ENCODE results near the gene KCNQ4. TPM values are rescaled to one million over a fixed set of nuclear protein-coding genes. Genes with fewer than 3 reads are reported as not detected.

KCNQ4 gene
- total and polyA plus RNA-seq, 10 of the 15 experiments (the other 5 are each of a cell fraction or from before 2014, with no cell fraction given): 0.04 to 0.18 (median 0.08) TPM; not detected in 2

- H3K4me3 ChIP-seq: no peak overlapping the region
- in situ Hi-C loops (cut with MboI): no loop called here
- H3K9ac ChIP-seq (ENCODE audit: control insufficient read depth, insufficient read depth, low read length): no peak overlapping the region
- FAIRE-seq (no peak), DNase-seq (ENCODE audit: low read depth, low spot score) (no peak), ATAC-seq (no peak)
- no TSS peak for BruUV-seq (replicated peaks)
- ChIA-PET RAD21 (ENCODE audit: unreplicated experiment) (interaction anchor here (0.9 kb wide), 1 partner anchor 65 kb away, joined by 3 read pairs; the partner anchor contains the start of gene NFYC), SMC1A (ENCODE audit: uncharacterized antibody, unreplicated experiment) (interaction anchor here (1.5 to 5.2 kb wide), 3 partner anchors 17 to 88 kb away, joined by 3 to 22 read pairs (median 3); no protein-coding TSS in a partner anchor), CTCF (interaction anchor here (0.7 to 9.5 kb wide), 5 partner anchors 8 to 93 kb away, joined by 3 to 84 read pairs (median 5); no protein-coding TSS in a partner anchor), POLR2A (interaction anchor here (1.0 to 1.4 kb wide), 3 partner anchors 8 to 43 kb away, joined by 4 to 5 read pairs (median 4); no protein-coding TSS in a partner anchor)
- no peak overlapping the region for H2AFZ ChIP-seq (ENCODE audit: control insufficient read depth, low read depth, low read length)
- H3K36me3 ChIP-seq (ENCODE audit: control insufficient read depth in 2 of 2, insufficient read depth in 2 of 2, low read length in 1 of 2): peaks cover 35 to 65% of the 10 kb centered on the region in 2 experiments
- TF ChIP-seq IKZF1 (conservative IDR thresholded peaks at IDR 0.05): no peak
- TF ChIP-seq CEBPZ (IDR thresholded peaks at IDR 0.05; ENCODE audit: low read depth, low read length): no peak
- H4K20me1 ChIP-seq (ENCODE audit: control insufficient read depth, insufficient read depth): no peaks in the 10 kb centered on the region; the same call in 1 of the 2 replicates
- WGBS (ENCODE audit: insufficient coverage, insufficient replicate concordance, low lambda C conversion rate, missing lambda C conversion rate): 93% methylated on average over 8 of the region's 8 CpGs
- no peak overlapping the region for H3K4me2 ChIP-seq (ENCODE audit: control insufficient read depth, insufficient read depth)
- no peaks in the 10 kb centered on the region for H3K9me3 ChIP-seq (replicated peaks; ENCODE audit: control insufficient read depth, insufficient read depth, low read length)
- no peak overlapping the region for H3K27ac ChIP-seq (ENCODE audit: control insufficient read depth, insufficient read depth)
- H3K79me2 ChIP-seq (ENCODE audit: control insufficient read depth, insufficient read depth, low read length): no peaks in the 10 kb centered on the region; the same call in none of the 2 replicates
- no peaks in the 10 kb centered on the region for H3K27me3 ChIP-seq (replicated peaks in 1 of 2; ENCODE audit: control insufficient read depth in 2 of 2, insufficient read depth in 2 of 2, low read length in 1 of 2)
- intact Hi-C loops (cut with micrococcal nuclease; ENCODE audit: unreplicated experiment): no loop called here
- peaks cover 31% of the 10 kb centered on the region for H3K4me1 ChIP-seq (ENCODE audit: control insufficient read depth, insufficient read depth, low read length)
Observed at GRCh38 chr1:40757084-40757483, 26.5 kb upstream of the KCNQ4 start.

Measured in GM12878 (cell line).